Thyroid gland (tissue), 4 donors: ENCODE results near the gene AGBL5.

ENCODE experiments used
- POLR2A ChIP-seq, 2 donors: fragments of 450-650 bp; IDR thresholded peaks; one replicate each; pipeline ENCODE4 v1.6.1; 2017; ENCODE audit warnings: antibody characterized with exemption in 2 of 2, mild to moderate bottlenecking in 2 of 2, moderate library complexity in 1 of 2
- TF ChIP-seq, protein P1 (sequence below), 6 experiments: fragments of 200-600 bp in 3 of 6; fragments of 450-650 bp in 3 of 6; sonication (generic) in 3 of 6; IDR thresholded peaks; one replicate each; pipeline ENCODE4 v1.5.1; 2016 to 2019; ENCODE audit warnings: antibody characterized with exemption in 6 of 6, mild to moderate bottlenecking in 2 of 6, inconsistent platforms in 1 of 6, moderate library complexity in 1 of 6

GRCh38 chr2:27080140-27080469 lies 28.6 kb downstream of the AGBL5 start:
- TF ChIP-seq, protein P1, sequence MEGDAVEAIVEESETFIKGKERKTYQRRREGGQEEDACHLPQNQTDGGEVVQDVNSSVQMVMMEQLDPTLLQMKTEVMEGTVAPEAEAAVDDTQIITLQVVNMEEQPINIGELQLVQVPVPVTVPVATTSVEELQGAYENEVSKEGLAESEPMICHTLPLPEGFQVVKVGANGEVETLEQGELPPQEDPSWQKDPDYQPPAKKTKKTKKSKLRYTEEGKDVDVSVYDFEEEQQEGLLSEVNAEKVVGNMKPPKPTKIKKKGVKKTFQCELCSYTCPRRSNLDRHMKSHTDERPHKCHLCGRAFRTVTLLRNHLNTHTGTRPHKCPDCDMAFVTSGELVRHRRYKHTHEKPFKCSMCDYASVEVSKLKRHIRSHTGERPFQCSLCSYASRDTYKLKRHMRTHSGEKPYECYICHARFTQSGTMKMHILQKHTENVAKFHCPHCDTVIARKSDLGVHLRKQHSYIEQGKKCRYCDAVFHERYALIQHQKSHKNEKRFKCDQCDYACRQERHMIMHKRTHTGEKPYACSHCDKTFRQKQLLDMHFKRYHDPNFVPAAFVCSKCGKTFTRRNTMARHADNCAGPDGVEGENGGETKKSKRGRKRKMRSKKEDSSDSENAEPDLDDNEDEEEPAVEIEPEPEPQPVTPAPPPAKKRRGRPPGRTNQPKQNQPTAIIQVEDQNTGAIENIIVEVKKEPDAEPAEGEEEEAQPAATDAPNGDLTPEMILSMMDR (IDR thresholded peaks at IDR 0.05), result no peak
- TF ChIP-seq POLR2A (IDR thresholded peaks at IDR 0.05), result no peak
